ENCODE results near the gene CFAP68.

DNA sequence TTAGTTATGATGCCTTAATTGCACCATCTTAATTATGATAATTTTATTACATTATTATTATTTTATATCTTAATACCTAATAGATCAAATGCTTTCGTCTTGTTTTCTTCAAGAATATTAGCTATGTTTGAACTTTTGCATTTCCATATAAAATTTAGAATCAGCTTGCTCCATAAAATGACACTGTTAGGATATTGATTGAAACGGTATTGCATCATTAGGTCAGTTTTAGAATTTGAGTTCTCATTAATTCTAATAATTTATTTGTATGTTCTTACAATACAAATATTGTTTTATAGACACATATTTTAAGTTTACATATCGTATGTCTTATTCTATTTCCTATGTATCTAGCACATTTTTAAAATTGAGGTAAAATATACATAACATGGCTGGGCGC lies 6.7 kb downstream of the CFAP68 start:
- TF ChIP-seq, protein P1, sequence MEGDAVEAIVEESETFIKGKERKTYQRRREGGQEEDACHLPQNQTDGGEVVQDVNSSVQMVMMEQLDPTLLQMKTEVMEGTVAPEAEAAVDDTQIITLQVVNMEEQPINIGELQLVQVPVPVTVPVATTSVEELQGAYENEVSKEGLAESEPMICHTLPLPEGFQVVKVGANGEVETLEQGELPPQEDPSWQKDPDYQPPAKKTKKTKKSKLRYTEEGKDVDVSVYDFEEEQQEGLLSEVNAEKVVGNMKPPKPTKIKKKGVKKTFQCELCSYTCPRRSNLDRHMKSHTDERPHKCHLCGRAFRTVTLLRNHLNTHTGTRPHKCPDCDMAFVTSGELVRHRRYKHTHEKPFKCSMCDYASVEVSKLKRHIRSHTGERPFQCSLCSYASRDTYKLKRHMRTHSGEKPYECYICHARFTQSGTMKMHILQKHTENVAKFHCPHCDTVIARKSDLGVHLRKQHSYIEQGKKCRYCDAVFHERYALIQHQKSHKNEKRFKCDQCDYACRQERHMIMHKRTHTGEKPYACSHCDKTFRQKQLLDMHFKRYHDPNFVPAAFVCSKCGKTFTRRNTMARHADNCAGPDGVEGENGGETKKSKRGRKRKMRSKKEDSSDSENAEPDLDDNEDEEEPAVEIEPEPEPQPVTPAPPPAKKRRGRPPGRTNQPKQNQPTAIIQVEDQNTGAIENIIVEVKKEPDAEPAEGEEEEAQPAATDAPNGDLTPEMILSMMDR (IDR thresholded peaks at IDR 0.05; ENCODE audit: control extremely low read depth in 1 of 3, insufficient read depth in 1 of 3, low read depth in 1 of 3, low read length in 3 of 3) = no peak
- no peak for TF ChIP-seq GTF2F1 (IDR thresholded peaks at IDR 0.05; ENCODE audit: borderline replicate concordance, low read depth, low read length)
- TF ChIP-seq POLR2AphosphoS5 (IDR thresholded peaks at IDR 0.05; ENCODE audit: low read depth, low read length) = no peak
- no peak for TF ChIP-seq NRF1 (IDR thresholded peaks at IDR 0.05; ENCODE audit: low read depth, low read length)
- no peak for TF ChIP-seq EP300 (IDR thresholded peaks at IDR 0.05; ENCODE audit: borderline replicate concordance in 1 of 2, low read depth in 2 of 2, low read length in 2 of 2)
- TF ChIP-seq TBP (IDR thresholded peaks at IDR 0.05; ENCODE audit: low read depth, low read length) = no peak
- TF ChIP-seq YY1 (IDR thresholded peaks at IDR 0.05; ENCODE audit: low read depth, low read length) = no peak
- TF ChIP-seq RXRA (IDR thresholded peaks at IDR 0.05; ENCODE audit: insufficient read depth, low read depth, low read length) = no peak
- TF ChIP-seq POLR2A (IDR thresholded peaks at IDR 0.05; ENCODE audit: control extremely low read depth in 1 of 2, low read depth in 2 of 2, low read length in 2 of 2) = no peak
- TF ChIP-seq, protein P2, sequence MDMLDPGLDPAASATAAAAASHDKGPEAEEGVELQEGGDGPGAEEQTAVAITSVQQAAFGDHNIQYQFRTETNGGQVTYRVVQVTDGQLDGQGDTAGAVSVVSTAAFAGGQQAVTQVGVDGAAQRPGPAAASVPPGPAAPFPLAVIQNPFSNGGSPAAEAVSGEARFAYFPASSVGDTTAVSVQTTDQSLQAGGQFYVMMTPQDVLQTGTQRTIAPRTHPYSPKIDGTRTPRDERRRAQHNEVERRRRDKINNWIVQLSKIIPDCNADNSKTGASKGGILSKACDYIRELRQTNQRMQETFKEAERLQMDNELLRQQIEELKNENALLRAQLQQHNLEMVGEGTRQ (IDR thresholded peaks at IDR 0.05; ENCODE audit: low read length) = no peak
- no peak for TF ChIP-seq FOSL1 (IDR thresholded peaks at IDR 0.05; ENCODE audit: insufficient read depth, low read depth, low read length)
- no peak for TF ChIP-seq ASH2L (IDR thresholded peaks at IDR 0.05; ENCODE audit: low read length)
- no peak for TF ChIP-seq BACH1 (IDR thresholded peaks at IDR 0.05; ENCODE audit: low read length)
